ENCODE data around the gene LRRC3. TPM values are rescaled to one million over a fixed set of nuclear protein-coding genes. Genes with fewer than 3 reads are reported as not detected.

The LRRC3 gene
- polyA plus RNA-seq, 1 of the 3 experiments (the other 2 are of a cell fraction) = 2.3 TPM

GRCh38 chr21:44463724-44464123, 8.4 kb downstream of the LRRC3 start:
- no peaks in the 10 kb centered on the region for H3K4me1 ChIP-seq (ENCODE audit: control insufficient read depth in 1 of 2, insufficient read depth in 2 of 2, low read depth in 1 of 2, low read length in 1 of 2)
- CTCF ChIA-PET = no interaction called here
- no peaks in the 10 kb centered on the region for H3K9me3 ChIP-seq

GRCh38 chr21:44464351-44464750, 9.0 kb downstream of the LRRC3 start:
- POLR2A ChIA-PET = no interaction called here
- no peaks in the 10 kb centered on the region for H3K79me2 ChIP-seq (ENCODE audit: insufficient read depth)
- no peak overlapping the region for H2AFZ ChIP-seq (ENCODE audit: low read depth)
- no peaks in the 10 kb centered on the region for H3K9me2 ChIP-seq
- TF ChIP-seq FOXM1 (IDR thresholded peaks at IDR 0.05; ENCODE audit: low read depth) (no peak), FOSL2 (IDR thresholded peaks at IDR 0.05; ENCODE audit: borderline replicate concordance, low read depth) (no peak), JUND (IDR thresholded peaks at IDR 0.05) (no peak), SIN3A (IDR thresholded peaks at IDR 0.05; ENCODE audit: borderline replicate concordance, low read depth, low read length) (no peak), REST (IDR thresholded peaks at IDR 0.05; ENCODE audit: low read depth, low read length) (no peak), IRF3 (IDR thresholded peaks at IDR 0.05; ENCODE audit: low read depth, low read length) (no peak), TCF12 (IDR thresholded peaks at IDR 0.05) (no peak), PBX3 (IDR thresholded peaks at IDR 0.05) (no peak), GABPA (IDR thresholded peaks at IDR 0.05; ENCODE audit: low read depth) (no peak), RCOR1 (IDR thresholded peaks at IDR 0.05; ENCODE audit: low read length) (no peak), YY1 (IDR thresholded peaks at IDR 0.05; ENCODE audit: low read depth) (no peak), CTCF (IDR thresholded peaks at IDR 0.05) (no peak), CHD2 (IDR thresholded peaks at IDR 0.05; ENCODE audit: low read length, partially characterized antibody) (no peak), MXI1 (IDR thresholded peaks at IDR 0.05; ENCODE audit: low read depth, low read length) (no peak), MEF2A (IDR thresholded peaks at IDR 0.05; ENCODE audit: borderline replicate concordance, low read depth) (no peak), RFX5 (IDR thresholded peaks at IDR 0.05; ENCODE audit: low read length) (no peak), USF1 (IDR thresholded peaks at IDR 0.05; ENCODE audit: borderline replicate concordance, low read depth) (no peak)
- WGBS (ENCODE audit: low lambda C conversion rate) = 47% methylated on average over 10 of the region's 12 CpGs
- H3F3A ChIP-seq (replicated peaks; ENCODE audit: insufficient read depth) = no peaks in the 10 kb centered on the region
- no peak overlapping the region for H3K27ac ChIP-seq (ENCODE audit: low read depth in 2 of 2, low read length in 1 of 2)
- no peaks in the 10 kb centered on the region for H3K4me1 ChIP-seq (ENCODE audit: control insufficient read depth in 1 of 2, insufficient read depth in 2 of 2, low read depth in 1 of 2, low read length in 1 of 2)
- no peak overlapping the region for H3K4me3 ChIP-seq (ENCODE audit: low read depth in 2 of 2, low read length in 1 of 2)
- no peaks in the 10 kb centered on the region for H3K36me3 ChIP-seq (replicated peaks in 1 of 2; ENCODE audit: control insufficient read depth in 1 of 2, insufficient read depth in 2 of 2, low read length in 1 of 2)
- no peak overlapping the region for H3K4me2 ChIP-seq
- no peaks in the 10 kb centered on the region for H4K20me1 ChIP-seq (ENCODE audit: insufficient read depth)
- CTCF ChIA-PET = no interaction called here
- no peak overlapping the region for H3K9ac ChIP-seq
- H3K9me3 ChIP-seq = no peaks in the 10 kb centered on the region
- H3K27me3 ChIP-seq (ENCODE audit: insufficient read depth) = no peaks in the 10 kb centered on the region
- no peak for DNase-seq

More at GRCh38 chr21:44463724-44464123, 8.4 kb downstream of the LRRC3 start:
- 71% methylated on average over 24 of the region's 30 CpGs for WGBS (ENCODE audit: low lambda C conversion rate)
- no peak for TF ChIP-seq NRF1 (IDR thresholded peaks at IDR 0.05; ENCODE audit: low read depth, low read length)
- TF ChIP-seq FOXM1 (IDR thresholded peaks at IDR 0.05; ENCODE audit: low read depth) = no peak
- no peak for TF ChIP-seq ELF1 (IDR thresholded peaks at IDR 0.05)
- no peak for TF ChIP-seq NFIC (IDR thresholded peaks at IDR 0.05; ENCODE audit: borderline replicate concordance)
- TF ChIP-seq EP300 (IDR thresholded peaks at IDR 0.05; ENCODE audit: borderline replicate concordance in 1 of 2, low read depth in 1 of 2, low read length in 1 of 2) = no peak
- no peak for TF ChIP-seq TEAD4 (IDR thresholded peaks at IDR 0.05; ENCODE audit: borderline replicate concordance, insufficient read depth)
- peak; percentile 20 for DNase-seq
- no peak overlapping the region for H3K4me2 ChIP-seq
- no peaks in the 10 kb centered on the region for H3K9me2 ChIP-seq
- H2AFZ ChIP-seq (ENCODE audit: low read depth) = no peak overlapping the region
- POLR2A ChIA-PET = no interaction called here
- no peaks in the 10 kb centered on the region for H3K27me3 ChIP-seq (ENCODE audit: insufficient read depth)
- H3K27ac ChIP-seq (ENCODE audit: low read depth in 2 of 2, low read length in 1 of 2) = no peak overlapping the region
- H3K79me2 ChIP-seq (ENCODE audit: insufficient read depth) = no peaks in the 10 kb centered on the region
- no peaks in the 10 kb centered on the region for H4K20me1 ChIP-seq (ENCODE audit: insufficient read depth)
- H3K4me3 ChIP-seq (ENCODE audit: low read depth in 2 of 2, low read length in 1 of 2) = no peak overlapping the region
- H3F3A ChIP-seq (replicated peaks; ENCODE audit: insufficient read depth) = no peaks in the 10 kb centered on the region
- no peaks in the 10 kb centered on the region for H3K36me3 ChIP-seq (replicated peaks in 1 of 2; ENCODE audit: control insufficient read depth in 1 of 2, insufficient read depth in 2 of 2, low read length in 1 of 2)
- no peak overlapping the region for H3K9ac ChIP-seq

Data from SK-N-SH (cell line).